Germinal center (tissue), 1 donor: ENCODE measurements around the gene SGF29.
A peak's percentile ranks its signal among the peaks of the same experiment; 100 is the strongest.
"Not testable (repeated sequence)": the region's sequence is repeated elsewhere in the genome, so short reads cannot be mapped to it uniquely, and the experiment has no call there.

Source experiments
- DNase-seq: peaks from one replicate; pipeline ENCODE4 v3.0.0; 2012; ENCODE audit warnings: mixed read lengths, low spot score

Gene SGF29

DNA sequence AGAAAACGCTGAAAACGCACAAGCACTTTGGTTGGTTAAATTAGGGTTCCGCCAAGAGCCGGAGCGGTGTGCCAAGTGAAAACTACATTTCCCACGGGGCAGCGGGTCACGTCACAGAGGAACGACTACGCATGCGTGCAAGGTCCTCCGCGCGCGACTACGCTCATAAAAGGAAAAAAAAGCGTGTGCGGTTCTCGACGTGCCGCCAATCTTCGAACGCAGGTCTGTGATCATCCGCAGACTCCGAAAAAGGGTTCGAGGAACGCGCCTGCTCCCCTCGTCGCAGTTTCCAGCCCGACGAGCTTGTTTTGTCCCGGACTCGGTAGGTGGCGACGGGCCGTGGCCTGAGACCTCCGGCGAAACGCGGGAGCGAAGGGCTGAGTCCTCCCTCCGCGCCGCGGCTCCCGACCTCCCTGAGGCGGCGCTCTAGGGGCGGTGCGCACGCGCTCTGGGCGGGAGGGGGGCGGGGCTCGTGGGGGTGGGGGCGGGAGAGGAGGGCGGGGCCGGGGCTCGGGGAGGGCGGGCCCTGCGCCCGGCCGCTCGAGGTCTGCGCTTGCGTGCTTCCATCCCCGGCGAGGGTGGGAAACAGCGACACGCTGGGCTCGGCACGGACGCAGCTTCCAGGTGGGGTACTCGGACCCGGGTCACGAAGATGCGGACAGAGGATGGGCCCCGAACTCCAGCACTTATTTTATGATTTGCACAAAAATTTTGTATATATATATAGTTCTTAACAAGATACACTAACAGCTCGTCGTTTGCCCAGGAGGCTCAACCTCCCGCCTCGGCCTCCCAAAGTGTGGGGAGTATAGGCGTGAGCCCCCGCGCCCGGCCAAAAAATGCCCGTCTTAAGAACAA, at the start of gene SGF29:
Gene SGF29, plus strand, starts transcription at position 145 of the 858 bp plus-strand sequence. CDS start 27,150 bp downstream, outside the sequence.
- DNase-seq = peak; percentile 97

DNA sequence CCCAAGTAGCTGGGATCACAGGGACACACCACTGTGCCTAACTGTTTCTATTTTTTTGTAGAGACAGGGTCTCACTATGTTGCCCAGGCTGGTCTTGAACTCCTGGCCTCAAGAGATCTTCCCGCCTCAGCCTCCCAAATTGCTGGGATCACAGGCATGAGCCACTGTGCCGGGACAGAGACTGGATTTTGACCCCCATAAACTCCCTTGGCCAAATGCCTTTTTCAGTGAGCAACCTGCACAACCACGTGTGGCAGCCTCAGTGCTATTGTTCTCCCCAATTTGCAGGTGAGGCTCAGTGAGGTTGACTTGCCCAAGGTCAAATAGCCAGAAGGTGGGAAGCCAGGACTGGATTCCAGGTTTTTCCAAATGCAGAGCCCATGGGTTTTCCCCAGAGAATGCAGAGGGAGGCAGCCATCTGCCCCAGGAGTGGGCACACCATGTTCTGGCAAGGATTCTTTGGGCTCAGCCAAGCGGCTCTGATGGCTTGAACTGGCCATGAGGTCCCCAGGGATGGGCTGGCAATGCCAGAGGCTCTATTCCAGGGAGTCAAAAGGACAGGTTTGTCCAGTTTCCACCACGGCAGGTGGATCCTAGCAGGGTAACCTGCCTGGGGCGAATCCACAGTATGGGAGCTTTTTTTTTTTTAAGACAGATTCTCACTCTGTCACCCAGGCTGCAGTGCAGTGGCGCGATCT, 48.9 kb upstream of the SGF29 start:
- DNase-seq = no peak

DNA sequence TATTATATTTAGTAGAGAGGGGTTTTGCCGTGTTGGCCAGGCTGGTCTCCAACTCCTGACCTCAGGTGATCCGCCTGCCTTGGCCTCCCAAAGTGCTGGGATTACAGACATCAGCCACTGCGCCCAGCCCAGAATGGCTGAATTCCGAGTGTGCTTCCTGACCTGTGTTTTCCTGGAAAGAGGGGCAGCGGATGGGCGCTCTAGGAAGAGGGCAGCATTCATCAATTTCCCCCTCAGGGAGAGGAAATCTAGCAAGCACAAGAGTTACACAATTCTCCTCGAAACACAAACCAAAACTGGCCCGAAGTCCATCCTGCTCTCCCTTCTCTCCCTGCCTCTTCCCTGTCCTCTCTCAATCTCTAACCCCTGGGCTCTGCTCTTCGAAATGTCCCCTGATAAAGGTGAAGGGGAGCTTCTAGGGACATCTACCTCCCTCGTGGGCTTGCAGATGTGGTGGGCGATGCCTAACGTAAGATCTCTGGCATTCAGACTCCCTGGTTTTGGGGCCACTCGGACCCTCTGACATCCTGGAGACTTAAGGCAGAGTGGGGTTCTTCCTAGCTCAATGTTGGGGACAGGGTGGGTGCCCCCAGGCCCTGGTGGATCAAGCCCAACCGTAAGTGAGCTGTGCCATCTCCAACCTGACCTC, 48.1 kb upstream of the SGF29 start:
- DNase-seq = no peak

DNA sequence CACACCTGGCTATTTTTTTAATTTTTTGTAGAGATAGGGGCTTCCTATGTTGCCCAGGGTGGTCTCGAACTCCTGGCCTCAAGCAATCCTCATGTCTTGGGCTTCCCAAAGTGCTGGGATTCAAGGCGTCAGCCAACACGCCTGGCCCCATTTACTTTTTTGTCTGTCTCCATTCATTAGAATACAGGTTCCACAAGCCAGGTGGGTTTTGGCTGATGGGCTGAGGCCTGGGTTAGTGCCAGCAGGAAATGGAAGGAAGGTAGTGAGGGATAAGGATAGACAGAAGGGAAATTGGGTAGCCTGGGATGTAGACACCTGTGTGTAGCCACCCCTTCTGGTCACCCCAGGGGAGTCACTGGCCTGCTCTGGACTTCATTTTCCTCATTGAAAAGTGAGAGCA, 42.7 kb upstream of the SGF29 start:
- no peak for DNase-seq

DNA sequence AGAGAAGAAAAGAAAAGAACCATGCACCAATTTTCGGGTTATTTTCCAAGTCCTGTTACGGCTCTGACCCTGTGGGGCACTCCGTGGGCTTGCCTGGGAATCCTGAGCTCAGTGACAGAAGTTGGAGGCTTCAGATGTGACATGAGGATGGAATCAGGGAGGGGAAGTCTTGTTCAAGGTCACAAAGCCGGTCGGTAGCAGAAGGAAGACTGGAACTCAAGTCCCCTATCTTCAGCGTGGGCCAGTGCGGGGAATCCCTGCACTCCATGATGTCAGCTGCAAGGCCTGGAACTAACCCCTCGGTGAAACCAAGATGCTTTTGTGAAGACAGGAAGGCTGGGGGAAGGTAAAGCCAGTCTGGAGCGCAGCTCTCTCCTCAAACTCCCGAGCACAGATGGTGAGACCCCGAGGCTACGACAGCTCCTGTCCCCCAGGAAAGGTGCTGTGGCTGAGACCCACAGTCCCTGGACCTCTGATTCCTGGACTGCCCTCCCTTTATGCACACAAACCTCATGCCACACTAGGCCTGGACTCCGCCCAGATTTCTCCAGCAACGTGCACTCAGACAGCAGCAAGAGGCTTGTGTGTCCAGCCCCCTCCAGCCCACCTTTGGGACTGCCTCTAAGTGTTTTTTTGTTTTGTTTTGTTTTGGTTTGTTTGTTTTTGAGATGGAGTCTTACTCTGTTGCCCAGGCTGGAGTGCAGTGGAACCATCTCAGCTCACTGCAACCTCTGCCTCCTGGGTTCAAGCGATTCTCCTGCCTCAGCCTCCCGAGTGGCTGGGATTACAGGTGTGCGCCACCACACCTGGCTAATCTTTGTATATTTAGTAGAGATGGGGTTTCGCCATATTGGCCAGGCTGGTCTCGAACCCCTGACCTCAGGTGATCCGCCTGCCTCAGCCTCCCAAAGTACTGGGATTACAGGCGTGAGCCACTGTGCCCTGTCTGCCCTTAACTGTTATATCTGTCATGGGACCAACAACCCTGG, 41.6 kb upstream of the SGF29 start:
- no peak for DNase-seq

DNA sequence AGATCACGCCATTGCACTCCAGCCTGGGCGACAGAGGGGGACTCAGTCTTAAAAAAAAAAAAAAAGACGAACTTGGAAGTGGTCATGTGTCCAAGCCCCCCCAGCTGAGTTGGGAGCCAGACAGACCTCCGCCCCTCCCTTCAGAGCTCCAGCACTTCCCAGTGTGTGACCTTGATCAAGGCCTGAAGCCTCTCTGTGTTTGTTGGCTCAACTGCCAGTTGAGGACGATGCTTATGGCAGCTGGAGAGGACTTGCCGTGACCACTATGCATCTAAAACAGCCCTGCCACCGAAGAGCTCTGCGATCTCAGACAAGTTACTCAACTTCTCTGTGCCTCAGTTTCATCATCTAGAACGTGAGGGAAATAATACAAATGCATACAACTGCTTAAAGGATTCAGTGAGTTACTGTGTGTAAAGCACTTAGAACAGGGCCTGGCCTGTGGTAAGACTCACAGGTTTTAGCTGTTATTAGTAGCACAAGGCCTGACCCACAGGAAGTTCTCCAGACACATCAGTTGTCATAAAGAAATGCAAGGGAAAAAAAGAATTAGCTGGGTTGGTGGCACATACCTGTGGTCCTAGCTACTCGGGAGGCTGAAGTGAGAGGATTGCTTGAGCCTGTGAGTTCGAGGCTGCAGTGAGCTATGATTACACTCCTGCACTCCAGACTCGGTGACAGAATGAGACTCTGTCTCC, 40.1 kb upstream of the SGF29 start:
- no peak for DNase-seq

DNA sequence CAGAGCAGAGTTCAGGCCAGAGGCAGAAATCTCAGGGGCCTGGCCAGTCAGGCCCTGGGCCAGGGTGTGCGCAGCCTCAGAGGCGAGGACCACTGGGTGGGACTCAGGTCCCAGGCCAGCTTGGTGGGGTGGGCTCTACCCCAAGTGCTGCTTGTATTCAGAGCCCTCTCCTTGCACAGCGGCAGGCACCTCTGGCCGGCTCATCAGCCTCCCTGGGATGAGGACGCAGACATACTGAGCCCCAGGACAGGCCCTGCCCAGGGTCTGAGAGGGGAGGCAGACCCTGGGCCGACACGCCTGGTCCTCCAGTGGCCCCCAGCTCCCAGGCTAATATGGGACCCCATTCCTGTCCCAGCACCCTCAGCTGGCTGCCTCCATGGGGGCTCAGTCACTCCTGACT, 39.5 kb upstream of the SGF29 start:
- no peak for DNase-seq

DNA sequence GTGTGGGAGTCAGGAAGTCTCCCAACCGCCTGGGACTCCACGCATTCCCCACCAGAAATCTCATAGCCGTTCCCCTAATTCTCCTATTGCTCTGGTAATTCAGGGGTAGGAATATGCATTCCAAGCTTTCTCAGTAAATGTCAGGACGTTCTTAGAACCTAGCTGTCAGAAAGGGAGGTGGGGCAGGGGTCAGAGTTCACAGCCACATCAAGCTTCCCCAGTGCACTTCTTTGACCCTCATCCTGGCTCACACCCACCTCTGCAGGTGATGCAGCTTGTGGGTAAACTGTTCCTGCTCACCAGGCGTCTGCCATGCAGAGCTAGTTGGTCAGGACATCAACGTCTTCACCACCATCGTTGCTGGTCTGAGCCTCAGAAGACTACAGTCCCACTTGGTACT, 33.0 kb upstream of the SGF29 start:
- no peak for DNase-seq

DNA sequence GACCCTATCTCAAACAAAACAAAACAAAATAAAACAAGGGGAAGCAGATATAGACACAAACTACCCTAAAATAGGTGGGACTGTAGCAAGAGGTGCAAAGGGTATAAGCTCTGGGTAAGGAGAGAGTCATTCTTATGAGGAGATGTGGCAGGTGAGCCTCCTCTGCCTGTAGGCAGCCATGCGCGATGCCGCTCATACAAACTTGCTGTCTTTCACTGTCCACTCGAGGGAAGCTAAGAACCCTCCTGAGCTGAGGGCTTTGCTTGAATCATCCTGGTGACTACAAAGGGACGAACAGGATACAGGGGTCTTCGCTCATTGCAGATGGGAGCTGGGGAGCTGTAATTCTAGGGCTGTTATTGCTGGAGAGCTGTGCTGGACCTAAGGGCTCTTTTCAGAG, 32.3 kb upstream of the SGF29 start:
- DNase-seq = no peak

DNA sequence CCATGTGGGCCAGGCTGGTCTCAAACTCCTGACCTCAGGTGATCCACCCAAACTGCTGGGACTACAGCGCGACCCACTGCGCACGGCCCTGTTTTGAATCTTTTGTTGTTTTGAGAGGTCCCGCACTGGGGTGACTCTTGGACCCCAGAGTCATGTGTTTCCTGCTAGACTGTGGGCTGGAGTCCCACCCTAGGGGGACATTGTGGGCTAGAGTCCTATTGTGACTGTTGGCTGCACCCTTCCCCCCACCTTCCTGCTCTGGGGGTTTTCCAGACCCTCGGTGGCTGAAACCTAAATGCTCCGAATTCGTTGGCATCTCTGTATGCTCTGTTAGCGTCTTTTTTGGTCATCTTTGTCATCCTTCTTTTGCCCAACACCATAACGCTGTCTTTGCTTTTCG, 30.9 kb upstream of the SGF29 start:
- no peak for DNase-seq

DNA sequence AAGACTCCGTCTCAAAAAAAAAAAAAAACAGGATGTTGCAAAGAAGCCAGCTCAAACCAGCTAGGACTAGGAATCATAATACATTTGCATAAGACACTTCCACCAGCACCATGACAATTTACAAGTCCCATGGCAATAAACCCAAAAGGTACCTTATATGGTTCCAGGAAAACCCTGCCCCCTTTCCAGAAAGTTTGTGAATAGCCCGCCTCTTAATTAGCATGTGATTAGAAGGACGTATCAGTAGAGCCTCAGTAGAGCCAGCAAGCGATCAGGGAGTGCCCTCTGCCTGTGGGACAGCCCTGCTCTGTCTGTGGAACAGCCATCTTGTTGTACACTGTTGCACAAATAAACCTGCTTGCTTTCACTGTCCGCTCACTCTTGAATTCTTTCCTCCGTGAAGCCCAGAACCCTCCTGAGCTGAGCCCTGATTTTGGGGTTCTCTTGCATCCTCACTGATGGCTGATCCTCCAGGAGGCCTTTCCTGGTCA, 29.0 kb upstream of the SGF29 start:
- DNase-seq = no peak

DNA sequence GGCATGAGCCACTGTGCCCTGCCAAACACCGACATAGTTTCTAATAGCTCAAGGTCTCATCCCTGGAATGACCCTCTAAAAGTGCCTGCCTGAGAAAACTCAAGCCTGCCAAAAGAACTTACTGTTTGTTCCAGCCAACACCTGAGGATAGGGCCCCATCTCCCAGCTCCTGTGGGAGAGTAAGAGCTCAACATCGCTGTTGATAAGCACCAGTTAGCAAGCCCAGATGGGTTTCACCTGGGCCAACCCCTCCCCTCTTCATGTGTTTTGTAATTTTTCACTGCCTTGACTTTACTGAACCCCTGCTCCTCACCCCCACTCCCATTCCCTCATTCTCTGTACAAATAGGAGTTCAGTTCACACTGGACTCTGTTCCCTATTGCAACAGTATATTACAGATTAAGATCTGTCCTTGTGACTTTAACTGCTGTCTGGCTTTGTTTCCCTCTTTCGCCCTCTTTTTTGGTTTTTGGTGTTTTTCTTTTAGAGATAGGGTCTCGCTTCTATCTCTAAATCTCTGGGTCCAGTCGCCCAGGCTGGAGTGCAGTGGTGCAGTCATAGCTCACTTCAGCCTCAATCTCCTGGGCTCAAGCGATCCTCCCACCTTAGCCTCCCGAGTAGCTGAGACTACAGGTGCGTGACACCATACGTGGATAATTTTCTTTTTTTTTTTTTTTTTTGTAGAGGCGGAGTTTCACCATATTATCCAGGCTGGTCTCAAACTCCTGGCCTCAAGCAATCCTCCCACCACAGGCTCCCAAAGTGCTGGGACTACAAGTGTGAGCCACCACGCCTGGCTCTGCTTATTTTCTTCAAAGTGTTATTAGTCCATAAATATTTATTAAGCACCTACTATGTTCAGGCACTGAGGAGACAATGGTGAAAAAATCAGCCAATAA, 27.3 kb upstream of the SGF29 start:
- no peak for DNase-seq

DNA sequence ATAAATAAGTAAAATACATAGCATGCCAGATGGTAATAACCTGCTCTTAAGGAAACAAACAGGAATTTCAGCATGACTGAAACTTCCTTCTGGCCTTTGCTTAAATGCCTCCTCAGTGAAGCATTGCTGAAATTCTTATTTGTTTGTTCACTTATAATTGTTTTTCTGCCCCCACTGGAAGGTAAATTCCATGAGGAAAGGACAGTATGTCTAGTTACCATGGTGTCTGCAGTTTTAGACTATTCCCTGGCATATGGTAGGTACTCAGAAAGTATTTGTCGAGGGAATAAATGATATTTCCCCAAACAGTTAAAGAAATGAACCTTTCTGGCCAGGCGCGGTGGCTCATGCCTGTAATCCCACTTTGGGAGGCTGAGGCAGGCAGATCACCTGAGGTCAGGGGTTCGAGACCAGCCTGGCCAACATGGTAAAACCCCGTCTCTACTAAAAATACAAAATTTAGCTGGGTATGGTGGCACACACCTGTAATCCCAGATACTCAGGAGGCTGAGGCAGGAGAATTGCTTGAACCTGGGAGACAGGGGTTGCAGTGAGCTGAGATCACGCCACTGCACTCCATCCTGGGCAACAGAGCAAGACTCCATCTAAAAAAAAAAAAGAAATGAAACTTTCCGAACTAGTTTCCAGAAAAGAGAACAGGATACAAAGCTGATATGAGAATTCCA, 26.5 kb upstream of the SGF29 start:
- DNase-seq = not testable (repeated sequence)

DNA sequence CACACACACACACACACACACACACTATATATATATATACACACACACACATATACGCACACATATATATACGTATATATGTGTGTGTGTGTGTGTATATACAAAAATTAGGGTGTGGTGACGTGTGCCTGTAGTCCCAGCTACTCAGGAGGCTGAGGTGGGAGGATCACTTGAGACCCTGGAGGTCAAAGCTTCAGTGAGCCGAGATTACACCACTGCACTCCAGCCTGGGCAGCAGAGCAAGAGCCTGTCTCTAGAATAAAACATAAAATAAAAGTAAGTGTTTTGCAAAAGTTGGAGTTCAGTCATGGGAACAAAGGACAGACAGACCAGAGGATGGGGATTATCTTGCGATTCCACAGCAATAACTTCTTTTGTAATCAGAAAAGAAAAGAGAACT, 25.7 kb upstream of the SGF29 start:
- DNase-seq = no peak

DNA sequence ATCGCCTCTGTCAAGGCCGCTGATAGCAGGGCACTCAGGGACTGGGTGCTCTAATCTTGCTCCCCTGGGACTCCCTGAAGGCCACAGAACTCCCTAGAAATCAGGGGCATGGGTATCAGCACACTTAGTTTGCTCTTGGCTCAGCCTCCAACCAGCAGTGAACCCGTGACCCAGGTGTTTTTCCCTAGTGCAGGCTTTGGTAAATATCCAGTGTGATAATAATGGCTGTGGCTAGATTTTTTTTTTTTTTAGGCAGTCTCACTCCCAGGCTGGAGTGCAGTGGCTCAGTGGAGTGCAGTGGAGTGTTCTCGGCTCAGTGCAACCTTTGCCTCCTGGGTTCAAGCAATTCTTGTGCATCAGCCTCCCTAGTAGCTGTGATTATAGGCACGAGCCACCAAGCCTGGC, 25.3 kb upstream of the SGF29 start:
- no peak for DNase-seq

DNA sequence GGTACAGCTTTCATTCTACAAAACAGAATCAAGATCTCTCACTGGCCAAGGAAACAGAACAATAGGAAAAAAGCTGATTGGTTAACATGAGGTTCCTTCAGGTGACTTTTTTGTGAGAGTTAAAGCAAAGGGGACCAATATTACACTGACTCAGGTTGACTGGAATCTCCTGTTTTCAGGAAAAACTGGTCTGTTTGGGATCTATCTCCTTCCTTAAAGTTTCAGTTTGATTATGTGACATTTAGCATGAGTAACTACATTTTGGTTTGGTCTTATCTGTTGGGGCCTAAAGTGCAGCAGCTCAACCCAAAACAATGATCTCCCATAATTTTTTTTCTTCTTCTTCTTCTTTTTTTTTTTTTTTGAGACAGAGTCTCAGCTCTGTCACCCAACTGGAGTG, 24.6 kb upstream of the SGF29 start:
- no peak for DNase-seq

DNA sequence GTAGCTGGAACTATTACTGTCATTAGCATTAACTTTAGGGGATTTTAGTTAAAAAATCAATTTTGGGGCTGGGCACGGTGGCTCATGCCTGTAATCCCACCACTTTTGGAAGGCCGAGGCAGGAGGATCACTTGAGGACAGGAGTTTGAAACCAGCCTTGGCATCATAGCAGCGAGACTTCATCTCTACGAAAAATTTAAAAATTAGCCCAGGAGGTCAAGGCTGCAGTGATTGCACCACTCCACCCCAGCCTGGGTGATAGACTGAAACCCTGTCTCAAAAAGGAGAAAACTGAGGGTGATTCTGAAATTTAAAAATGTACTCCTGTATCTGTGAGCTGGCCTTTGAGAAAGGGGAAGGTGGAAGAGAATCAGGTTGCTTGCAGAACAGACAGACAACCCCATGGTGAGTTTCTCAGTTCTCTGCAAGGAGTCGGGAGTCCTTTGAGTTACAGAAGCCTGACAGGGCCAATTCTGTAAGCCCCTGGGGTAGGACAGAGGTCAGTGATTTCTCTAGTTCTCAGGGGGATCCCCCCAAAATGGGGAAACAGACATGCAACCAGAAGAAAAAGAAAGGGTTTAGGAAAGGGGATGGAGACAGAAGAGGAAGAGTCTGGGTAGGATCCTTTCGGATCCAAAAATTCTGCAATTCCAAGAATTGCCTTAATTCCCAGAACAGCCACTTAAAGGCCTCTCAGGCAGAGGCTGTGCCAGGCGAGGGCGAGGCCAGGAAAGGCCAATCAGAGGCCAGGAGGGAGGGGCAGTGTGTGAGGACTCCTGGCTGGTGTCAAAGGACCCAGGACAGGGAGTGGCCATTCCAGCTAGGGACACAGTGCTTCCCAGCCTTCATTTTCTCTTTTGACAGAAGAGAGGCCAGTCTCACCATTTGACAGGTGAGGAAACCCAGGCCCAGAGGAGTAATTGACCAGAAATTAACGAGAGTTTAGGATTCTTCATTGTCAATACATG, 21.7 kb upstream of the SGF29 start:
- DNase-seq = no peak
